Activated B cell treated with CpG ODN at 0.5 μM for 24 hours (primary cell): ENCODE data around the gene CSMD2. TPM values are rescaled to one million over a fixed set of nuclear protein-coding genes. Genes with fewer than 3 reads are reported as not detected.

Experiments used
- ATAC-seq: fragments of 200-7000 bp; cut with Tn5 transposase; one replicate; pipeline ENCODE4 v1.10.0; 2021; ENCODE audit warnings: low read depth, mild to moderate bottlenecking, moderate library complexity
- CTCF ChIA-PET: fragments of 350-600 bp; sonication (Branson Sonifier 250); formaldehyde crosslinking; loops from one replicate; lab custom pipeline; 2021; ENCODE audit warnings: antibody characterized with exemption; lab: Charles Lee
- POLR2A ChIA-PET: fragments of 350-600 bp; sonication (Branson Sonifier 250); formaldehyde crosslinking; loops from one replicate; lab custom pipeline; 2021; ENCODE audit warnings: antibody characterized with exemption; lab: Charles Lee
- DNase-seq: peaks from one replicate; pipeline ENCODE4 v3.0.0; 2022
- H3K27ac Mint-ChIP-seq: one replicate; pipeline ENCODE4 v1.8.0; 2020; ENCODE audit warnings: mixed read lengths
- H3K27me3 Mint-ChIP-seq: one replicate; pipeline ENCODE4 v1.8.0; 2021; ENCODE audit warnings: mixed read lengths
- H3K36me3 Mint-ChIP-seq: one replicate; pipeline ENCODE4 v1.8.0; 2021; ENCODE audit warnings: low read depth, mixed read lengths
- H3K4me1 Mint-ChIP-seq: one replicate; pipeline ENCODE4 v1.8.0; 2021; ENCODE audit warnings: mixed read lengths
- H3K4me3 Mint-ChIP-seq: one replicate; pipeline ENCODE4 v1.8.0; 2020; ENCODE audit warnings: mild to moderate bottlenecking, mixed read lengths
- H3K9me3 Mint-ChIP-seq: one replicate; pipeline ENCODE4 v1.8.0; 2020; ENCODE audit warnings: mixed read lengths
- CTCF ChIP-seq: fragments of 200-600 bp; IDR thresholded peaks from one replicate; pipeline ENCODE4 v1.8.0; 2022; ENCODE audit warnings: antibody characterized with exemption, mild to moderate bottlenecking
- intact Hi-C: fragments of 100-400 bp; cut with micrococcal nuclease; formaldehyde crosslinking; loops from one replicate; pipeline ENCODE4 v1.15.1; 2024
- total RNA-seq: library from RNA; stranded (reverse); gene quantifications from 2 replicates; pipeline ENCODE4 v1.2.3, GENCODE V29; 2022

The CSMD2 gene
- total RNA-seq, 1 donor from 2014 or later: not detected

- Mint-ChIP-seq H3K27ac (no peak overlapping the region), H3K4me3 (no peak overlapping the region), H3K9me3 (no peaks in the 10 kb centered on the region), H3K27me3 (peaks cover 24% of the 10 kb centered on the region), H3K4me1 (no peaks in the 10 kb centered on the region), H3K36me3 (no peaks in the 10 kb centered on the region)
- ChIA-PET CTCF (no interaction called here), POLR2A (no interaction called here)
- TF ChIP-seq CTCF: no peak
- DNase-seq: no peak
- no peak for ATAC-seq
- intact Hi-C loops: no loop called here
Observed at GRCh38 chr1:33979341-33979740, 185.7 kb downstream of the CSMD2 start.

GRCh38 chr1:33975961-33976360, 189.1 kb downstream of the CSMD2 start:
- no peak for ATAC-seq
- Mint-ChIP-seq H3K4me1 (no peaks in the 10 kb centered on the region), H3K9me3 (no peaks in the 10 kb centered on the region), H3K27me3 (peaks cover 8% of the 10 kb centered on the region), H3K4me3 (no peak overlapping the region), H3K36me3 (no peaks in the 10 kb centered on the region), H3K27ac (no peak overlapping the region)
- ChIA-PET POLR2A (no interaction called here), CTCF (no interaction called here)
- intact Hi-C loops: no loop called here
- DNase-seq: no peak
- no peak for TF ChIP-seq CTCF

GRCh38 chr1:33973799-33974545, 191.1 kb downstream of the CSMD2 start:
- DNase-seq: no peak
- H3K4me1 Mint-ChIP-seq: no peaks in the 10 kb centered on the region
- intact Hi-C loops: no loop called here
- no peak overlapping the region for H3K4me3 Mint-ChIP-seq
- TF ChIP-seq CTCF: no peak
- POLR2A ChIA-PET: no interaction called here
- CTCF ChIA-PET: no interaction called here
- ATAC-seq: no peak
- no peak overlapping the region for H3K27ac Mint-ChIP-seq
- no peaks in the 10 kb centered on the region for H3K36me3 Mint-ChIP-seq
- H3K27me3 Mint-ChIP-seq: peaks cover 11% of the 10 kb centered on the region
- no peaks in the 10 kb centered on the region for H3K9me3 Mint-ChIP-seq

- TF ChIP-seq CTCF: no peak
- intact Hi-C loops: no loop called here
- Mint-ChIP-seq H3K27ac (no peak overlapping the region), H3K36me3 (no peaks in the 10 kb centered on the region), H3K27me3 (peaks cover 6% of the 10 kb centered on the region), H3K9me3 (no peaks in the 10 kb centered on the region), H3K4me1 (no peaks in the 10 kb centered on the region), H3K4me3 (no peak overlapping the region)
- ATAC-seq (no peak), DNase-seq (no peak)
- POLR2A ChIA-PET: no interaction called here
- CTCF ChIA-PET: no interaction called here
Observed at GRCh38 chr1:33972676-33973395, 192.2 kb downstream of the CSMD2 start.

GRCh38 chr1:33971913-33972312, 193.1 kb downstream of the CSMD2 start:
- Mint-ChIP-seq H3K9me3 (no peaks in the 10 kb centered on the region), H3K27me3 (peaks cover 2% of the 10 kb centered on the region), H3K27ac (no peak overlapping the region), H3K36me3 (no peaks in the 10 kb centered on the region), H3K4me3 (no peak overlapping the region), H3K4me1 (no peaks in the 10 kb centered on the region)
- CTCF ChIA-PET: no interaction called here
- POLR2A ChIA-PET: no interaction called here
- no peak for DNase-seq
- intact Hi-C loops: no loop called here
- ATAC-seq: no peak
- no peak for TF ChIP-seq CTCF
